ENCODE measurements around the gene PDE2A.
A peak's percentile ranks its signal among the peaks of the same experiment; 100 is the strongest.

- TF ChIP-seq, protein P1, sequence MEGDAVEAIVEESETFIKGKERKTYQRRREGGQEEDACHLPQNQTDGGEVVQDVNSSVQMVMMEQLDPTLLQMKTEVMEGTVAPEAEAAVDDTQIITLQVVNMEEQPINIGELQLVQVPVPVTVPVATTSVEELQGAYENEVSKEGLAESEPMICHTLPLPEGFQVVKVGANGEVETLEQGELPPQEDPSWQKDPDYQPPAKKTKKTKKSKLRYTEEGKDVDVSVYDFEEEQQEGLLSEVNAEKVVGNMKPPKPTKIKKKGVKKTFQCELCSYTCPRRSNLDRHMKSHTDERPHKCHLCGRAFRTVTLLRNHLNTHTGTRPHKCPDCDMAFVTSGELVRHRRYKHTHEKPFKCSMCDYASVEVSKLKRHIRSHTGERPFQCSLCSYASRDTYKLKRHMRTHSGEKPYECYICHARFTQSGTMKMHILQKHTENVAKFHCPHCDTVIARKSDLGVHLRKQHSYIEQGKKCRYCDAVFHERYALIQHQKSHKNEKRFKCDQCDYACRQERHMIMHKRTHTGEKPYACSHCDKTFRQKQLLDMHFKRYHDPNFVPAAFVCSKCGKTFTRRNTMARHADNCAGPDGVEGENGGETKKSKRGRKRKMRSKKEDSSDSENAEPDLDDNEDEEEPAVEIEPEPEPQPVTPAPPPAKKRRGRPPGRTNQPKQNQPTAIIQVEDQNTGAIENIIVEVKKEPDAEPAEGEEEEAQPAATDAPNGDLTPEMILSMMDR (conservative IDR thresholded peaks at IDR 0.05; ENCODE audit: low read depth, low read length): peak; percentile 51
- no peak for TF ChIP-seq EZH2 (IDR thresholded peaks at IDR 0.05; ENCODE audit: borderline replicate concordance, low read depth, low read length, poor library complexity, severe bottlenecking)
Observed at GRCh38 chr11:72684236-72684912, 10.2 kb upstream of the PDE2A start.
